Measurements from ENCODE around the gene STXBP6. TPM values are rescaled to one million over a fixed set of nuclear protein-coding genes. Genes with fewer than 3 reads are reported as not detected.

STXBP6 gene
- total RNA-seq, 2 donors from 2014 or later = 0.49 TPM; not detected in 1

GRCh38 chr14:24903337-24903736 is 146.6 kb downstream of the STXBP6 start:
- DNase-seq (ENCODE audit: low spot score in 2 of 2) = no peak
- no peaks in the 10 kb centered on the region for H3K36me3 Mint-ChIP-seq
- H3K9me3 Mint-ChIP-seq = no peaks in the 10 kb centered on the region
- H3K27ac Mint-ChIP-seq = no peak overlapping the region
- no peak for ATAC-seq

DNA sequence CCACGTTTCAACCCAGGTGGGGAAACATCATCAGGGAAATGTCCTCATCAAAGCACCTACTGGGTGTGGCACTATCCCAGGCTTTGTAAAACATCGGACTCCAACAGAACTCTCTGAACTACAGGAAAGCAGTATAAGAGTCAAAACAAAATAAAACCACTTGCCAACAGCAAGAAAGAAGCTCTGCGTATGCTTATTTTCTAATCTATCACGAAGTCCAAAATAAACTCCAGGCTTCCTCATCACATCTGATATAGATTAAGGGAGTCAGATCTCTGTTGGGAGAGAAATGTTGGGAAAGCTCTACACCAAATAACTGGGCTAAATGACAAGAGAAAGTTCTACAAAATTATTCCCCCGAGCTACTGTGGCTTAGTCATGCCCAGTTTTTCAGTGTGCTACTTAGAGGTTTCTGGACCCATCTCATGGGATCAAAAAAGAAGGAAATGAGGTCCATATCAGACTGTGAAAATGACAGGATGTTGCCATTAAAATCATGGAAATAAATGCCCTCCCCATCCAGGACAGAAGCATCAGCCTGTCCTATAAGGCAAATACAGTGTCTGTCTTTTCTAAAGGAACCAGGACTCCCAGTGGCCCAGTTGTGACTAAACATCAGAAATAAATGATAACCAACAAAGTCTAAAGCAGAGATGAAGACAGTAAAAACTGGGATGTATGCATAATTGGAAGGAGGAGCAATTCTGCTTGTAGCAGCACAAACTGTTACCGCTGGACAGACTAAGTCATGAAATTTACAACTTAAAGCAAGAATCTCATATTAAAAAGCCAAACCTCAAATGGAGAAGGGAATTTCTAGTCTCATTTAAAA is 149.5 kb downstream of the STXBP6 start:
- ATAC-seq (no peak), DNase-seq (ENCODE audit: low spot score in 2 of 2) (no peak)
- H3K27ac Mint-ChIP-seq = no peak overlapping the region
- H3K36me3 Mint-ChIP-seq = no peaks in the 10 kb centered on the region
- no peaks in the 10 kb centered on the region for H3K9me3 Mint-ChIP-seq

- ATAC-seq = no peak
- Mint-ChIP-seq H3K27ac (no peak overlapping the region), H3K9me3 (no peaks in the 10 kb centered on the region), H3K36me3 (no peaks in the 10 kb centered on the region)
- no peak for DNase-seq (ENCODE audit: low spot score in 2 of 2)
Observed at GRCh38 chr14:24897793-24898192, 152.2 kb downstream of the STXBP6 start.

- H3K27ac Mint-ChIP-seq = no peak overlapping the region
- DNase-seq (ENCODE audit: low spot score in 2 of 2) = no peak
- ATAC-seq = no peak
Observed at GRCh38 chr14:24895622-24896021, 154.3 kb downstream of the STXBP6 start.

DNA sequence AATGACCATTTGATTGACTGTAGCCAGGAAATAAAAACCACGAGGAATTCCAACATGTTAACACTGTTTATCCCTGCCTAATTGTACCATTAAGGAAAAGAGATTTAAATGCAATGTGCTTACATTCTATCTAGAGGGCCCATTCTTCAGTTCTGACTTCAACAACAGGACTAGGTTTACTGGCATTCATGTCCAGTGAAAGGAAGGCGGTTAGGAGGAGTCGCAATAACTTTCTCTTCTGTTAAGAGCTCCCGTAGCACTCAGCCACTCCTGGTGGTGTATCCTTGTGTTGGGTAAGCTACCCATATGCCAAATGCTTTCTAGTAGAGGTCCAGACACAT is 154.7 kb downstream of the STXBP6 start:
- no peak overlapping the region for H3K27ac Mint-ChIP-seq
- H3K9me3 Mint-ChIP-seq = peaks cover 0 to 5% of the 10 kb centered on the region in 2 donors
- ATAC-seq = no peak
- DNase-seq (ENCODE audit: low spot score in 2 of 2) = no peak
- no peaks in the 10 kb centered on the region for H3K36me3 Mint-ChIP-seq

More at GRCh38 chr14:24895622-24896021, 154.3 kb downstream of the STXBP6 start:
- Mint-ChIP-seq H3K36me3 (no peaks in the 10 kb centered on the region), H3K9me3 (peaks cover 0 to 4% of the 10 kb centered on the region in 2 donors)

GRCh38 chr14:24894583-24895242 is 155.2 kb downstream of the STXBP6 start:
- peaks cover 0 to 5% of the 10 kb centered on the region in 2 donors for H3K36me3 Mint-ChIP-seq
- ATAC-seq = no peak
- H3K9me3 Mint-ChIP-seq = peaks cover 0 to 10% of the 10 kb centered on the region in 2 donors
- H3K27ac Mint-ChIP-seq = no peak overlapping the region
- no peak for DNase-seq (ENCODE audit: low spot score in 2 of 2)

GRCh38 chr14:24892497-24893051 is 157.4 kb downstream of the STXBP6 start:
- ATAC-seq (no peak), DNase-seq (ENCODE audit: low spot score in 2 of 2) (no peak)
- Mint-ChIP-seq H3K9me3 (peaks cover 0 to 10% of the 10 kb centered on the region in 2 donors), H3K27ac (no peak overlapping the region), H3K36me3 (peaks cover 0 to 5% of the 10 kb centered on the region in 2 donors)

DNA sequence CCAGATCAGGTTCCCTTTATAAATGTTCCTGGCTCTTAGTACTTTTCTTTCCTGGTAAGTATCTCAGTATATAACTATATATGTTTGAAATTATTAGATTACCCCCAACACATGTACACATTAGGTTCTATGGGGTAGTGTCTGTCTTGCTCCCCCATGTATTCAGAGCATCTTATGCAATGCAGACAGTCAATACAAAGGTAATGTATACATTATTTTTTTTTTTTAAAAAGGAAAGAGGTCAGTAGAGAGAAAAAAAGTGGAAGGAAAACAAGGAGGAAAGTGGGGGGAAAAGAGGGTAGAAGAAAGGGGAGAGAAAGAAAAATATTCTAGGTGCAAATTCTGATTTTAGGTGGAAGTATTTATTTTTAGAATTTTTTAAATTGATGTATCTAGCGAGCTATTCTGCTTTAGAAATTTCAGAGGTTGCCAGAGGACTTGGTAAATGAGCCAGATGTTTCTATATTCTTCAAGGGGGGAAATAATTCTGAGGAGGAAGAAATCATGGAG is 157.9 kb downstream of the STXBP6 start:
- Mint-ChIP-seq H3K27ac (no peak overlapping the region), H3K9me3 (peaks cover 0 to 10% of the 10 kb centered on the region in 2 donors)
- no peak for ATAC-seq

GRCh38 chr14:24890716-24891115 is 159.2 kb downstream of the STXBP6 start:
- Mint-ChIP-seq H3K36me3 (peaks cover 0 to 5% of the 10 kb centered on the region in 2 donors), H3K9me3 (peaks cover 0 to 10% of the 10 kb centered on the region in 2 donors)

More for the DNA sequence above, 157.9 kb downstream of the STXBP6 start:
- no peak for DNase-seq (ENCODE audit: low spot score in 2 of 2)
- peaks cover 0 to 5% of the 10 kb centered on the region in 2 donors for H3K36me3 Mint-ChIP-seq

DNA sequence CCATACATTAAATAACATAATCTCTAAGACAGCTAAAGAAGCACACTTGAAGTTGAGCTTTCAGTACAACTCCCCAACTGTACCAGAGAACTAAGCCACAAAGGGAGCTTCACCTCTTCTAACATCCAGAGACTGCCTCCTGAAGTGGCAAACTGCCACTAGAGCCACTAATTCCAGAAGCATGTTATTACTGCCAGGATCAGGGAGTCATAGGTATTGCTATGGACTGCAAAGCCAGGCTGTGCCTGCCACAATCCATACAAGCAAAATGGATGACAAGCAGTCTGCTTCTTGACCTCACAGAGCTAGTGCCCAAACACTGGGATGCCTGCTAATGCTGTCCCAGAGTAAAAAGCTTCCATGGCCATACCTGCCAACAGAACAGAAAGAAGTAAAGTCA is 160.1 kb downstream of the STXBP6 start:
- Mint-ChIP-seq H3K9me3 (peaks cover 0 to 10% of the 10 kb centered on the region in 2 donors), H3K27ac (no peak overlapping the region), H3K36me3 (peaks cover 0 to 5% of the 10 kb centered on the region in 2 donors)
- DNase-seq (ENCODE audit: low spot score in 2 of 2) (no peak), ATAC-seq (no peak)

More at GRCh38 chr14:24890716-24891115, 159.2 kb downstream of the STXBP6 start:
- ATAC-seq (no peak), DNase-seq (ENCODE audit: low spot score in 2 of 2) (no peak)
- H3K27ac Mint-ChIP-seq = no peak overlapping the region

DNA sequence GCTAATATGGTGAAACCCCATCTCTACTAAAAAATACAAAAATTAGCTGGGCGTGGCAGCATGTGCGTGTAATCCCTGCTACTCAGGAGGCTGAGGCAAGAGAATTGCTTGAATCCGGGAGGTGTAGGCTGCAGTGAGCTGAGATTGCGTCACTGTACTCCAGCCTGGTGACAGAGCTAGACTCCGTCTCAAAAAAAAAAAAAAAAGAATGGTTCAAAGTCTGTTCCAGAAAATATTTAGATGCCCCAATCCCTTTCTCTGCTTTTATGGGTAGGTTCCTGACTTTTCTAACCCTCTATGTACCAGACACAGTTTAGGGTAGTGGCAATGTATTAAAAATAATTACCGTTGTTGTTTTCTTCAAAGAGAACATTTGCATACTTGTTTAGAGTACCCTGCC is 161.4 kb downstream of the STXBP6 start:
- peaks cover 0 to 5% of the 10 kb centered on the region in 2 donors for H3K36me3 Mint-ChIP-seq

DNA sequence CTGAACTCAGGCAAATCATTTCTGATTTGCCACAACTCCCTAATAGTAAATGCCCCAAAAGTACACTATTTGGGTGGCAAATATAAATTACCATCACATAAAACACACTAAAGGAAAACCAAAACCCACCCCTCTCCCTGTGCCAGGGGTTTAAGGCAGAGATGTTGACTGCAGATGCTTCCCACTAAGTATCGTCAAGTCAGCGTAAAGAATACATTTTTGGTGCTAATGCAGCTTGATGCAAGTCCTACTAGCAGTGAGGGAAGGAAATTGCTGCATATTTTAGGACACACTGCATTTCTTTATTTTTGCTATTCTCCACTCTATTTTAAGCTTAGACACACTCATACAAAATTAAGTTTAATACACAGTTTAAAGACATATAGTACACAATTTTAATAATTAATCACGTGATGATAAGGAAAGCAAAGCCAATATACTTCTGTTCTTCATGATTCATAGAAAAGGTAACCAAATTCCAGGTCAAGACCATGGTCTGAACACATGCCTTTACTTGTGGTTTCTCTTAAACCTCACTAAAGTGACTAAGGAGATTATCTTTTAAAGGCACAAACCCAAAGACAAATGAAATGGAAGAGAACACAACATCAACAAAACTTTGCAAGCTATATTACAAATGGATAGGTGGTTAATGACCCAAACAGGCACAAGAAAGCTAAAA is 162.2 kb downstream of the STXBP6 start:
- ATAC-seq (no peak), DNase-seq (ENCODE audit: low spot score in 2 of 2) (no peak)
- Mint-ChIP-seq H3K9me3 (peaks cover 0 to 10% of the 10 kb centered on the region in 2 donors), H3K36me3 (peaks cover 0 to 5% of the 10 kb centered on the region in 2 donors), H3K27ac (no peak overlapping the region)

More for the DNA sequence above, 161.4 kb downstream of the STXBP6 start:
- DNase-seq (ENCODE audit: low spot score in 2 of 2) (no peak), ATAC-seq (no peak)
- H3K9me3 Mint-ChIP-seq = peaks cover 0 to 10% of the 10 kb centered on the region in 2 donors
- no peak overlapping the region for H3K27ac Mint-ChIP-seq

DNA sequence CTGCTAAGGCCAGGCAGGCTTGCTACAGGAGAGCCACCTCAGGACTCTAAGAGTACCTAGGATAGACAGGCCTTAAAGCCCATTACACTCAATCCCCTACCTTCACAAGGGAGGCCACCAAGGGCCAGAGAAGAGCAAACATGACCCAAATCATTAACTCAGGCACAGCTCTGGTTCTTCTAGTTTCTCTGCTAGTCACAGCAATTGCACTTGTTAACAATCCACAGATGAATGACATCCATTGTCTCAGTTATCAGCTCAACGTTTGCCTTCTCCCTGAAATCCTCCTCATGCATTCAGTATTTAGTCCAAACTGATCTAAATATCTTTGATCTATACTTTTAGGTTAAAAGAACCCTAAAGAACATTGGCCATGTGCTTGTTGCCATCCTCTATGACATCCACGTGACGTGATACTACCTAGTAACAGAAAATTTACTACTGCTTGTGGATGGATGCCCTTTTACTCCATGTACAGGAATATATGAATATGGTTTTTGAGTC is 164.5 kb downstream of the STXBP6 start:
- Mint-ChIP-seq H3K36me3 (peaks cover 0 to 5% of the 10 kb centered on the region in 2 donors), H3K27ac (no peak overlapping the region), H3K9me3 (peaks cover 0 to 6% of the 10 kb centered on the region in 2 donors)
- DNase-seq (ENCODE audit: low spot score in 2 of 2) = no peak
- no peak for ATAC-seq

GRCh38 chr14:24883576-24883975 is 166.4 kb downstream of the STXBP6 start:
- H3K9me3 Mint-ChIP-seq = no peaks in the 10 kb centered on the region
- H3K36me3 Mint-ChIP-seq = no peaks in the 10 kb centered on the region
- no peak overlapping the region for H3K27ac Mint-ChIP-seq
- DNase-seq (ENCODE audit: low spot score in 2 of 2) = no peak
- no peak for ATAC-seq

GRCh38 chr14:24881116-24881893 is 168.6 kb downstream of the STXBP6 start:
- Mint-ChIP-seq H3K36me3 (no peaks in the 10 kb centered on the region), H3K27ac (no peak overlapping the region), H3K9me3 (no peaks in the 10 kb centered on the region)
- ATAC-seq (no peak), DNase-seq (ENCODE audit: low spot score in 2 of 2) (no peak)

- ATAC-seq (no peak), DNase-seq (ENCODE audit: low spot score in 2 of 2) (no peak)
- H3K27ac Mint-ChIP-seq = no peak overlapping the region
- no peaks in the 10 kb centered on the region for H3K9me3 Mint-ChIP-seq
- no peaks in the 10 kb centered on the region for H3K36me3 Mint-ChIP-seq
Observed at GRCh38 chr14:24880689-24881088, 169.3 kb downstream of the STXBP6 start.

Measured in activated naive CD4-positive, alpha-beta T cell treated with anti-CD3 and anti-CD28 coated beads, Interleukin-2, amount 50 U/mL, for 72 hours (primary cell).